ENCODE results near the gene GNAO1. TPM values are rescaled to one million over a fixed set of nuclear protein-coding genes. Genes with fewer than 3 reads are reported as not detected.

GNAO1 gene
- total RNA-seq, 1 experiment from 2014 or later = not detected

DNA sequence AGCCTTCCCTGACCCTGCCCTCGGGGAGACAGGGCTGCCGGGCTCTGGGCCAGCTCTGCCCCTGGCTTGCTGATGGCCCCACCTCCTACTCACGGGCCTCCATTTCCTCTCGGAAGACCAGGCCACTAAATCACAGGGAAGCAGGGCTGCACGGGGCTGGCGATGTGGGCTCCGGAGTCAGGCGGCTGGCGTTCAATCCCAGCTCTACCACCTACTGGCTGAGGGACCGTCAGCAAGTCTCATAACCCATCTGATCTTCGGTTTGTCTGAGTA is 120.7 kb downstream of the GNAO1 start:
- no peaks in the 10 kb centered on the region for H3K79me2 ChIP-seq (ENCODE audit: low read length)
- no TSS peak for BruUV-seq (replicated peaks)
- TF ChIP-seq EZH2phosphoT487 (IDR thresholded peaks at IDR 0.05; ENCODE audit: borderline replicate concordance, low read length) (no peak), EZH2 (IDR thresholded peaks at IDR 0.05; ENCODE audit: low read length, unreplicated experiment) (no peak)
- TF ChIP-seq, protein P1, sequence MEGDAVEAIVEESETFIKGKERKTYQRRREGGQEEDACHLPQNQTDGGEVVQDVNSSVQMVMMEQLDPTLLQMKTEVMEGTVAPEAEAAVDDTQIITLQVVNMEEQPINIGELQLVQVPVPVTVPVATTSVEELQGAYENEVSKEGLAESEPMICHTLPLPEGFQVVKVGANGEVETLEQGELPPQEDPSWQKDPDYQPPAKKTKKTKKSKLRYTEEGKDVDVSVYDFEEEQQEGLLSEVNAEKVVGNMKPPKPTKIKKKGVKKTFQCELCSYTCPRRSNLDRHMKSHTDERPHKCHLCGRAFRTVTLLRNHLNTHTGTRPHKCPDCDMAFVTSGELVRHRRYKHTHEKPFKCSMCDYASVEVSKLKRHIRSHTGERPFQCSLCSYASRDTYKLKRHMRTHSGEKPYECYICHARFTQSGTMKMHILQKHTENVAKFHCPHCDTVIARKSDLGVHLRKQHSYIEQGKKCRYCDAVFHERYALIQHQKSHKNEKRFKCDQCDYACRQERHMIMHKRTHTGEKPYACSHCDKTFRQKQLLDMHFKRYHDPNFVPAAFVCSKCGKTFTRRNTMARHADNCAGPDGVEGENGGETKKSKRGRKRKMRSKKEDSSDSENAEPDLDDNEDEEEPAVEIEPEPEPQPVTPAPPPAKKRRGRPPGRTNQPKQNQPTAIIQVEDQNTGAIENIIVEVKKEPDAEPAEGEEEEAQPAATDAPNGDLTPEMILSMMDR (conservative IDR thresholded peaks at IDR 0.05; ENCODE audit: low read depth, low read length) = no peak
- no peak overlapping the region for H2AFZ ChIP-seq (ENCODE audit: low read length)
- ChIA-PET POLR2A (ENCODE audit: unreplicated experiment) (no interaction called here), CTCF (no interaction called here)
- no peaks in the 10 kb centered on the region for H3F3A ChIP-seq (ENCODE audit: low read length, unreplicated experiment)
- no peak overlapping the region for H3K4me2 ChIP-seq (ENCODE audit: low read length)
- H3K4me1 ChIP-seq (ENCODE audit: insufficient read depth, low read length) = no peaks in the 10 kb centered on the region
- intact Hi-C loops (cut with micrococcal nuclease) = loop anchor here (10.0 kb wide), 1 partner anchor 467 kb away; no protein-coding TSS in a partner anchor
- 0 out of 2 replicates have a peak, but pooled peaks cover 4% of the 10 kb centered on the region for H3K27me3 ChIP-seq (ENCODE audit: low read length)
- H3K36me3 ChIP-seq (ENCODE audit: low read depth, low read length) = no peaks in the 10 kb centered on the region
- H3K9me2 ChIP-seq (replicated peaks; ENCODE audit: low read length) = no peaks in the 10 kb centered on the region
- ATAC-seq (no peak), DNase-seq (no peak)
- no peaks in the 10 kb centered on the region for H4K20me1 ChIP-seq (ENCODE audit: low read length)
- H3K9ac ChIP-seq (ENCODE audit: low read length) = no peak overlapping the region
- no peaks in the 10 kb centered on the region for H3K9me3 ChIP-seq (ENCODE audit: low read length)
- H3K27ac ChIP-seq (ENCODE audit: low read length) = no peak overlapping the region
- no peak overlapping the region for H3K4me3 ChIP-seq (ENCODE audit: low read length)

DNA sequence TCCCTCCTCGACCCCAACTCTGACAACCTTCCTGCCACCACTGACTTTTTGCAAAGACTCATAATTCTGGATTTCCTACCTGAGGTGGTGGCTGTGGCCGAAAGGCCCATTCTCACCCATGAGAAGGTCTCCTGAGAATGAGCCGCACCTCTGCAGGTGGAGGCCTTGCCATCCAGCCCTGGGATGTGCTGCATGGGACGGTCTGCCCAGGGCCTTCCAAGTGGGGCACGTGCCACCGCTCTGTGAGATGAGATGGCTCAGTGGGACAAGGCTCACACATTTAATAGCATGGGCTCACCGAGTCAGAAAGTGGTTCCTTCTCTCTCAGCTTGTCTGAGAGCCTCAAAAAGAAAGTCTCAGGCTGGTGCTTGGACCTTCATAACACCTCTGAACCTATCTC is 121.3 kb downstream of the GNAO1 start:
- POLR2A ChIA-PET (ENCODE audit: unreplicated experiment) = no interaction called here

DNA sequence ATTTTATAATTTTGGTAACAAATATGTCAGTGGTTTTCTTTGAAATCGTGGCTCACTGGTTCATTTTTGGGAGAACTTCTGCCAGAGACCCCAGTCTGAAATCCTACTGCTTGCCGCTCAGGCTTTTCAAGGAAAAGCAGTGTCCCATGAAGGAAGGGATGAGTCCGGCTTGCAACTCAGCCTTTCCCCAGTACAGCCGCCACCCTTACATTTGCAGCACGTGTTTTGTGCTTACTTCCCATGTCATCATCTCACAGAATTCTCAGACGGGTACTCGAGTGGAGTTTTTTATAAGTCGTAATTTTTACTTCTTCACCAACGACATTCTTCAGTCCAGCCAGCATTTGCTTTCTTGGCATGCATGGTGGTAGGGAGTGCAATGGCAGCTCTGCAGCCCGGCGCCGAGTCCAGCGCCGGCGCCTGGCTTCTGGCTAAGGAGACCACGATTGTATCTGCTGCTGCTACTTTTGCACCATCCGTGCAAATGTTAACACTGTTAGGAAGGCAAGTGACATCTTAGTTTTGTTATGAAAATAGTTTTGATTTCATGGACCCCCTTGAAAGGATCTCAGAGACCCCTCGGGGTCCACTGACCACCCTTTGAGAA is 123.1 kb downstream of the GNAO1 start:
- no peaks in the 10 kb centered on the region for H3K36me3 ChIP-seq (ENCODE audit: low read depth, low read length)
- intact Hi-C loops (cut with micrococcal nuclease) = loop anchor here (10.0 kb wide), 1 partner anchor 470 kb away; no protein-coding TSS in a partner anchor
- no peaks in the 10 kb centered on the region for H3K4me1 ChIP-seq (ENCODE audit: insufficient read depth, low read length)
- TF ChIP-seq EZH2 (IDR thresholded peaks at IDR 0.05; ENCODE audit: low read length, unreplicated experiment) (no peak), EZH2phosphoT487 (IDR thresholded peaks at IDR 0.05; ENCODE audit: borderline replicate concordance, low read length) (no peak)
- TF ChIP-seq, protein P1 (conservative IDR thresholded peaks at IDR 0.05; ENCODE audit: low read depth, low read length) = no peak
- no peak for ATAC-seq
- H3K9me3 ChIP-seq (ENCODE audit: low read length) = no peaks in the 10 kb centered on the region
- no peak overlapping the region for H3K4me2 ChIP-seq (ENCODE audit: low read length)
- ChIA-PET CTCF (no interaction called here), POLR2A (ENCODE audit: unreplicated experiment) (no interaction called here)
- H2AFZ ChIP-seq (ENCODE audit: low read length) = no peak overlapping the region
- no peak overlapping the region for H3K27ac ChIP-seq (ENCODE audit: low read length)
- DNase-seq = no peak
- H3K9me2 ChIP-seq (replicated peaks; ENCODE audit: low read length) = no peaks in the 10 kb centered on the region
- H4K20me1 ChIP-seq (ENCODE audit: low read length) = no peaks in the 10 kb centered on the region
- BruUV-seq (replicated peaks) = no TSS peak
- H3K79me2 ChIP-seq (ENCODE audit: low read length) = no peaks in the 10 kb centered on the region
- no peak overlapping the region for H3K4me3 ChIP-seq (ENCODE audit: low read length)
- H3K9ac ChIP-seq (ENCODE audit: low read length) = no peak overlapping the region
- 0 out of 2 replicates have a peak, but pooled peaks cover 3% of the 10 kb centered on the region for H3K27me3 ChIP-seq (ENCODE audit: low read length)
- H3F3A ChIP-seq (ENCODE audit: low read length, unreplicated experiment) = no peaks in the 10 kb centered on the region

More for the DNA sequence above, 121.3 kb downstream of the GNAO1 start:
- DNase-seq = no peak
- H2AFZ ChIP-seq (ENCODE audit: low read length) = no peak overlapping the region
- H3K4me3 ChIP-seq (ENCODE audit: low read length) = no peak overlapping the region
- no peak overlapping the region for H3K4me2 ChIP-seq (ENCODE audit: low read length)
- ATAC-seq = no peak
- H3F3A ChIP-seq (ENCODE audit: low read length, unreplicated experiment) = no peaks in the 10 kb centered on the region
- no peaks in the 10 kb centered on the region for H4K20me1 ChIP-seq (ENCODE audit: low read length)
- BruUV-seq (replicated peaks) = no TSS peak
- H3K9me2 ChIP-seq (replicated peaks; ENCODE audit: low read length) = no peaks in the 10 kb centered on the region
- H3K4me1 ChIP-seq (ENCODE audit: insufficient read depth, low read length) = no peaks in the 10 kb centered on the region
- 0 out of 2 replicates have a peak, but pooled peaks cover 3% of the 10 kb centered on the region for H3K27me3 ChIP-seq (ENCODE audit: low read length)
- intact Hi-C loops (cut with micrococcal nuclease) = loop anchor here (10.0 kb wide), 1 partner anchor 468 kb away; no protein-coding TSS in a partner anchor
- H3K79me2 ChIP-seq (ENCODE audit: low read length) = no peaks in the 10 kb centered on the region
- no peak overlapping the region for H3K27ac ChIP-seq (ENCODE audit: low read length)
- no peaks in the 10 kb centered on the region for H3K36me3 ChIP-seq (ENCODE audit: low read depth, low read length)
- TF ChIP-seq, protein P1 (conservative IDR thresholded peaks at IDR 0.05; ENCODE audit: low read depth, low read length) = no peak
- TF ChIP-seq EZH2 (IDR thresholded peaks at IDR 0.05; ENCODE audit: low read length, unreplicated experiment) = no peak
- no peak for TF ChIP-seq EZH2phosphoT487 (IDR thresholded peaks at IDR 0.05; ENCODE audit: borderline replicate concordance, low read length)
- CTCF ChIA-PET = no interaction called here
- H3K9me3 ChIP-seq (ENCODE audit: low read length) = no peaks in the 10 kb centered on the region
- no peak overlapping the region for H3K9ac ChIP-seq (ENCODE audit: low read length)

Measured in PC-3 (cell line).